CD14-positive monocyte (primary cell): ENCODE results near the gene CCDC92B. TPM values are rescaled to one million over a fixed set of nuclear protein-coding genes. Genes with fewer than 3 reads are reported as not detected.

ENCODE experiments used
- DNase-seq, 3 donors: peaks; one replicate each; pipeline ENCODE4 v3.0.0-alpha.2; 2011 to 2022
- H2AFZ ChIP-seq: 2 replicates; pipeline ENCODE4 v1.6.0; 2012; ENCODE audit warnings: mild to moderate bottlenecking, low read depth, low read length, inconsistent platforms; ENCODE audit not compliant: insufficient read depth, poor library complexity, severe bottlenecking
- H3K27ac ChIP-seq, 2 donors: 1 replicate in 1 of 2; 2 replicates in 1 of 2; pipeline ENCODE4 v1.5.1; 2012 to 2013; ENCODE audit warnings: low read length in 2 of 2, control low read depth in 1 of 2, inconsistent platforms in 1 of 2, low read depth in 1 of 2, mild to moderate bottlenecking in 1 of 2
- H3K27me3 ChIP-seq, 2 donors: one replicate each; pipeline versions ENCODE4 v1.6.0 to v1.6.1; 2011 to 2013; ENCODE audit warnings: low read length in 2 of 2; ENCODE audit not compliant: control insufficient read depth in 2 of 2, insufficient read depth in 2 of 2
- H3K36me3 ChIP-seq, 2 donors: replicated peaks in 1 of 2; 1 replicate in 1 of 2; 2 replicates in 1 of 2; pipeline versions ENCODE4 v1.5.1 to v1.6.1; 2012 to 2013; ENCODE audit warnings: low read length in 2 of 2, control low read depth in 1 of 2, inconsistent platforms in 1 of 2, mild to moderate bottlenecking in 1 of 2; ENCODE audit not compliant: insufficient read depth in 2 of 2, control insufficient read depth in 1 of 2
- H3K4me1 ChIP-seq, 2 donors: 1 replicate in 1 of 2; 2 replicates in 1 of 2; pipeline versions ENCODE4 v1.5.1 to v1.6.1; 2012 to 2013; ENCODE audit warnings: low read length in 2 of 2, control low read depth in 1 of 2, inconsistent platforms in 1 of 2, mild to moderate bottlenecking in 1 of 2, moderate library complexity in 1 of 2; ENCODE audit not compliant: insufficient read depth in 2 of 2, control insufficient read depth in 1 of 2
- H3K4me2 ChIP-seq: replicated peaks from 2 replicates; pipeline ENCODE3; 2012; ENCODE audit warnings: low read length, moderate library complexity, mild to moderate bottlenecking; ENCODE audit not compliant: poor library complexity, severe bottlenecking; ENCODE audit errors: extremely low read depth
- H3K4me3 ChIP-seq, 3 experiments: fragments of 200-600 bp in 1 of 3; sonication (generic) in 1 of 3; replicated peaks in 1 of 3; 1 replicate in 2 of 3; 2 replicates in 1 of 3; pipeline ENCODE4 v1.5.1; 2011 to 2013; ENCODE audit warnings: low read length in 3 of 3, mild to moderate bottlenecking in 3 of 3, control low read depth in 2 of 3, low read depth in 2 of 3, inconsistent platforms in 1 of 3, moderate library complexity in 1 of 3
- H3K79me2 ChIP-seq: 2 replicates; pipeline ENCODE4 v1.6.0; 2012; ENCODE audit warnings: mild to moderate bottlenecking, control low read depth, inconsistent platforms, low read length, moderate library complexity; ENCODE audit not compliant: insufficient read depth
- H3K9ac ChIP-seq: 2 replicates; pipeline ENCODE4 v1.6.0; 2017; ENCODE audit warnings: low read length, mild to moderate bottlenecking; ENCODE audit not compliant: insufficient read depth, poor library complexity, severe bottlenecking
- H3K9me3 ChIP-seq, 2 donors: replicated peaks in 1 of 2; 1 replicate in 1 of 2; 2 replicates in 1 of 2; pipeline versions ENCODE4 v1.5.1 to v1.6.1; 2012 to 2013; ENCODE audit warnings: low read length in 2 of 2, control low read depth in 1 of 2; ENCODE audit not compliant: control insufficient read depth in 1 of 2, insufficient read depth in 1 of 2
- H4K20me1 ChIP-seq: 2 replicates; pipeline ENCODE4 v1.6.0; 2012; ENCODE audit warnings: mild to moderate bottlenecking, low read length, control low read depth, moderate library complexity; ENCODE audit not compliant: insufficient read depth
- H3K27ac Mint-ChIP-seq, 7 donors: one replicate each; pipeline ENCODE4 v1.8.0; 2020; ENCODE audit warnings: mild to moderate bottlenecking in 7 of 7, mixed read lengths in 7 of 7, moderate library complexity in 6 of 7, inconsistent platforms in 2 of 7
- H3K27me3 Mint-ChIP-seq, 3 donors: one replicate each; pipeline ENCODE4 v1.8.0; 2021 to 2022; ENCODE audit warnings: low read depth in 3 of 3, mild to moderate bottlenecking in 3 of 3, mixed read lengths in 3 of 3, moderate library complexity in 3 of 3, inconsistent platforms in 1 of 3
- H3K36me3 Mint-ChIP-seq, 2 donors: one replicate each; pipeline ENCODE4 v1.8.0; 2020; ENCODE audit warnings: mixed read lengths in 2 of 2, inconsistent platforms in 1 of 2, mild to moderate bottlenecking in 1 of 2
- H3K4me1 Mint-ChIP-seq: one replicate; pipeline ENCODE4 v1.8.0; 2020; ENCODE audit warnings: mild to moderate bottlenecking, mixed read lengths
- H3K4me3 Mint-ChIP-seq, 2 donors: one replicate each; pipeline ENCODE4 v1.8.0; 2020; ENCODE audit warnings: mild to moderate bottlenecking in 2 of 2, mixed read lengths in 2 of 2, moderate library complexity in 1 of 2
- H3K9me3 Mint-ChIP-seq, 7 donors: one replicate each; pipeline ENCODE4 v1.8.0; 2020 to 2022; ENCODE audit warnings: mixed read lengths in 7 of 7, mild to moderate bottlenecking in 6 of 7, moderate library complexity in 6 of 7, inconsistent platforms in 2 of 7
- WGBS: methylation state at CpG from one replicate; pipeline ENCODE4 v1.1.5; 2013; ENCODE audit warnings: missing lambda C conversion rate; ENCODE audit not compliant: insufficient coverage; 5-methylcytosine and 5-hydroxymethylcytosine counted together
- intact Hi-C, 2 donors: fragments of 100-400 bp; cut with micrococcal nuclease; formaldehyde crosslinking; loops; one replicate each; pipeline versions ENCODE4 v1.15.0 to v1.15.1; 2023
- polyA plus RNA-seq, 3 donors: library from polyadenylated mRNA; depleted of rRNA in 1 of 3; unstranded in 2 of 3; stranded (reverse) in 1 of 3; fragments of 300-500 nt in 2 of 3; fragments of >200 nt in 1 of 3; fragmentation: Illumina TruSeq in 2 of 3; gene quantifications; 1 replicate in 2 of 3; 2 replicates in 1 of 3; pipeline ENCODE4 v1.2.3, GENCODE V29; 2012 to 2021
- TF ChIP-seq, protein P1 (sequence below): fragments of 200-600 bp; IDR thresholded peaks from one replicate; pipeline ENCODE4 v1.8.0; 2022; ENCODE audit warnings: antibody characterized with exemption, mild to moderate bottlenecking

Gene CCDC92B
- polyA plus RNA-seq, 3 donors, result not detected

DNA sequence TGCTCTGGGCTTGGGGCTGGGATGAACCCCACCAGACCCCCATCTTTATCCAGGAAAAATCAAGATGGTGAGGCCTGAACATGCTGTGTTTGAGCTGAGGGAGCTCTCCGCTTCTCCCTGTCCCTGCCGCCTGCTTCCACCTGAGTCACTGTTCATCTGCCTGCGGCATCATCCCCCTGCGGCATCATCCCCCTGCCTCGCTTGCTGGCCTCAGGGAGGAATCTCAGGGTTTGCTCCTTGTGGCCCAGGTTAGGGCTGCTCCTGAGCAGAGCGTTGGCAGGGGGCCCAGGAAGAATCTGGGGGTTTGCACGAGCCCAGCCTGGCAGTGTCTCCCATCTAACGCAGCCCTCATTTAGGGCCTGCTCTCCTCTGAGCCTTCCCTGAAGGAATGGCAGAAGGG is 35.4 kb upstream of the CCDC92B start:
- H3K27me3 ChIP-seq, result no peaks in the 10 kb centered on the region
- Mint-ChIP-seq H3K27ac (no peak overlapping the region), H3K36me3 (no peaks in the 10 kb centered on the region), H3K4me3 (no peak overlapping the region), H3K9me3 (peaks cover 0 to 6% (median 0%) of the 10 kb centered on the region in 7 donors), H3K4me1 (peaks cover 26% of the 10 kb centered on the region), H3K27me3 (peaks cover 4 to 6% (median 6%) of the 10 kb centered on the region in 3 donors)
- no peaks in the 10 kb centered on the region for H3K36me3 ChIP-seq
- peaks cover 0 to 4% of the 10 kb centered on the region in 2 donors for H3K9me3 ChIP-seq
- WGBS, result 95% methylated on average over 8 of the region's 8 CpGs
- DNase-seq, result no peak
- H3K4me2 ChIP-seq, result no peak overlapping the region
- intact Hi-C loops, result loop anchor here in 1 of 2 donors (5.0 to 10.0 kb wide), 3 partner anchors 42 to 217 kb away; no protein-coding TSS in a partner anchor
- no peaks in the 10 kb centered on the region for H3K79me2 ChIP-seq
- peaks cover 21 to 30% of the 10 kb centered on the region in 2 donors for H3K4me1 ChIP-seq
- H3K4me3 ChIP-seq, result no peak overlapping the region
- no peak overlapping the region for H3K27ac ChIP-seq
- no peak overlapping the region for H3K9ac ChIP-seq
- H2AFZ ChIP-seq, result no peak overlapping the region
- TF ChIP-seq, protein P1, sequence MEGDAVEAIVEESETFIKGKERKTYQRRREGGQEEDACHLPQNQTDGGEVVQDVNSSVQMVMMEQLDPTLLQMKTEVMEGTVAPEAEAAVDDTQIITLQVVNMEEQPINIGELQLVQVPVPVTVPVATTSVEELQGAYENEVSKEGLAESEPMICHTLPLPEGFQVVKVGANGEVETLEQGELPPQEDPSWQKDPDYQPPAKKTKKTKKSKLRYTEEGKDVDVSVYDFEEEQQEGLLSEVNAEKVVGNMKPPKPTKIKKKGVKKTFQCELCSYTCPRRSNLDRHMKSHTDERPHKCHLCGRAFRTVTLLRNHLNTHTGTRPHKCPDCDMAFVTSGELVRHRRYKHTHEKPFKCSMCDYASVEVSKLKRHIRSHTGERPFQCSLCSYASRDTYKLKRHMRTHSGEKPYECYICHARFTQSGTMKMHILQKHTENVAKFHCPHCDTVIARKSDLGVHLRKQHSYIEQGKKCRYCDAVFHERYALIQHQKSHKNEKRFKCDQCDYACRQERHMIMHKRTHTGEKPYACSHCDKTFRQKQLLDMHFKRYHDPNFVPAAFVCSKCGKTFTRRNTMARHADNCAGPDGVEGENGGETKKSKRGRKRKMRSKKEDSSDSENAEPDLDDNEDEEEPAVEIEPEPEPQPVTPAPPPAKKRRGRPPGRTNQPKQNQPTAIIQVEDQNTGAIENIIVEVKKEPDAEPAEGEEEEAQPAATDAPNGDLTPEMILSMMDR, result no peak
- H4K20me1 ChIP-seq, result no peaks in the 10 kb centered on the region

DNA sequence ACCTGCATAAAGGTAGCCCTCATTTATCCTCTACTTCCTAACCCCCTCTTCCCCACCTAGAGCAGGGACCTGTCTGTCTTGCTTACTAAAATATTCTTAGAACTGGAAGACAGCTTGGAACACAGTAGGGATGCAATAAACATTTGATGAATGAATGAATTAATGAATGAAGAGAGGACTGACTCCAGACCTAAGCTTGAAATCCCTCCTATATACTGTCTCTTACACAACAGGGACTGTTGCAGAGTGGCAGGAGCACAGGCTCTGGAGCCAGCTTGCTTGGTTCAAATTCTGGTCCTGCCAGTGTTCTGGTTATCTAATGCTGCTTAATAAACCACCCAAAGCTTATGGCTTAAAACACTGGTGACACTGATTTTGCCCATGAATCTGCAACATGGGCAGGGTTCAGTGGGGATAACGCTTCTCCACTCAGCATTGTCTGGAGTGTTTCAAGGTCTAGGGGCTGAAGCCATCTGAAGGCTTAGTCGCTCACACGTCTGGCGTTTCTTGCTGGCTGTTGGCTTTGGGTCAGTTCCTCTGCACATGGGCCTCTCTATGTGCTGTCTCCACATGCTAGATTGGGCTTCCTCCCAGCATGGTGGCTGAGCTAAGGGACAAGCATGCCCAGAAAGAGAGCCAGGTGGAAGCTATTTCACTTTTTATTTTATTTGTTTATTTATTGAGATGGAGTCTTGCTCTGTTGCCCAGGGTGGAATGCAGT is 34.0 kb upstream of the CCDC92B start:
- 100% methylated on average over 4 of the region's 4 CpGs for WGBS
- Mint-ChIP-seq H3K27ac (no peak overlapping the region), H3K4me3 (no peak overlapping the region), H3K4me1 (peaks cover 14% of the 10 kb centered on the region), H3K27me3 (peaks cover 8 to 18% (median 14%) of the 10 kb centered on the region in 3 donors), H3K36me3 (no peaks in the 10 kb centered on the region), H3K9me3 (peaks cover 0 to 6% (median 0%) of the 10 kb centered on the region in 7 donors)
- no peak overlapping the region for H3K9ac ChIP-seq
- H4K20me1 ChIP-seq, result no peaks in the 10 kb centered on the region
- peaks cover 0 to 4% of the 10 kb centered on the region in 2 donors for H3K9me3 ChIP-seq
- TF ChIP-seq, protein P1, result no peak
- H3K27me3 ChIP-seq, result peaks cover 0 to 2% of the 10 kb centered on the region in 2 donors
- H3K4me2 ChIP-seq, result no peak overlapping the region
- no peak overlapping the region for H3K4me3 ChIP-seq
- H3K79me2 ChIP-seq, result no peaks in the 10 kb centered on the region
- peaks cover 7 to 16% of the 10 kb centered on the region in 2 donors for H3K4me1 ChIP-seq
- no peak overlapping the region for H2AFZ ChIP-seq
- DNase-seq, result no peak
- intact Hi-C loops, result loop anchor here in 1 of 2 donors (10.0 kb wide), 1 partner anchor 141 kb away; no protein-coding TSS in a partner anchor
- no peaks in the 10 kb centered on the region for H3K36me3 ChIP-seq
- H3K27ac ChIP-seq, result no peak overlapping the region
